Measurements from ENCODE around the gene TSC2.

- TF ChIP-seq EZH2 (IDR thresholded peaks at IDR 0.05; ENCODE audit: insufficient read depth, poor library complexity, severe bottlenecking) (no peak), EZH2phosphoT487 (IDR thresholded peaks at IDR 0.05; ENCODE audit: insufficient read depth, low read depth) (no peak)
Measured at GRCh38 chr16:2096853-2097595, 49.2 kb downstream of the TSC2 start.
